IMR-90 (cell line): Measurements from ENCODE around the gene PRORP. TPM values are rescaled to one million over a fixed set of nuclear protein-coding genes. Genes with fewer than 3 reads are reported as not detected.
A peak's percentile ranks its signal among the peaks of the same experiment; 100 is the strongest.

Experiments
- ATAC-seq: fragments of 200-7000 bp; cut with Tn5 transposase; 2 replicates; pipeline ENCODE4 v1.9.1; 2020; ENCODE audit warnings: low read depth, mild to moderate bottlenecking, moderate library complexity
- BruUV-seq: library from RNA; stranded (reverse); fragments of 400-500 nt; replicated peaks from 2 replicates; lab custom pipeline; 2021; lab: Mats Ljungman, UMichigan
- CTCF ChIA-PET: fragments of 300-600 bp; formaldehyde crosslinking; extraction: SDS; loops from one replicate; lab custom pipeline; 2021; ENCODE audit warnings: antibody characterized with exemption; lab: Yijun Ruan, JAX
- POLR2A ChIA-PET: fragments of 300-600 bp; sonication (Branson Sonifier 250); formaldehyde crosslinking; loops from one replicate; lab custom pipeline; 2022; ENCODE audit warnings: antibody characterized with exemption; ENCODE audit not compliant: unreplicated experiment; lab: Charles Lee
- DNase-seq: peaks from one replicate; pipeline ENCODE4 v3.0.0; 2013
- H2AFZ ChIP-seq: replicated peaks from 2 replicates; pipeline ENCODE3; 2013; ENCODE audit warnings: low read length, mild to moderate bottlenecking; ENCODE audit not compliant: poor library complexity
- H2AK5ac ChIP-seq: 2 replicates; pipeline ENCODE4 v1.6.1; 2013; ENCODE audit warnings: low read depth, low read length, inconsistent platforms
- H2AK9ac ChIP-seq: replicated peaks from 2 replicates; pipeline ENCODE3; 2013; ENCODE audit warnings: mild to moderate bottlenecking, low read depth, low read length, moderate library complexity; ENCODE audit not compliant: poor library complexity
- H2BK120ac ChIP-seq: 2 replicates; pipeline ENCODE4 v1.6.1; 2013; ENCODE audit warnings: low read depth, low read length, inconsistent platforms
- H2BK15ac ChIP-seq: 3 replicates; pipeline ENCODE4 v1.6.1; 2013; ENCODE audit warnings: low read depth, low read length, inconsistent platforms
- H2BK20ac ChIP-seq: 2 replicates; pipeline ENCODE4 v1.6.1; 2013; ENCODE audit warnings: low read depth, mild to moderate bottlenecking, inconsistent platforms, low read length, moderate library complexity
- H2BK5ac ChIP-seq: 2 replicates; pipeline ENCODE4 v1.6.1; 2013; ENCODE audit warnings: mild to moderate bottlenecking, low read depth, low read length, inconsistent platforms; ENCODE audit not compliant: poor library complexity, severe bottlenecking
- H3K14ac ChIP-seq: replicated peaks from 2 replicates; pipeline ENCODE4 v1.6.1; 2013; ENCODE audit warnings: low read depth, low read length, inconsistent platforms
- H3K18ac ChIP-seq: 2 replicates; pipeline ENCODE4 v1.6.1; 2013; ENCODE audit warnings: low read depth, low read length, control low read depth
- H3K23ac ChIP-seq: 2 replicates; pipeline ENCODE4 v1.6.1; 2013; ENCODE audit warnings: low read depth, low read length, inconsistent platforms
- H3K27ac ChIP-seq: 2 replicates; pipeline ENCODE4 v1.5.1; 2013; ENCODE audit warnings: mild to moderate bottlenecking, control low read depth, low read length; ENCODE audit not compliant: insufficient read depth
- H3K27me3 ChIP-seq: 2 replicates; pipeline ENCODE4 v1.6.1; 2013; ENCODE audit warnings: low read length; ENCODE audit not compliant: control insufficient read depth, insufficient read depth
- H3K36me3 ChIP-seq: 2 replicates; pipeline ENCODE4 v1.6.1; 2013; ENCODE audit warnings: low read length, mixed read lengths; ENCODE audit not compliant: control insufficient read depth, insufficient read depth
- H3K4ac ChIP-seq: 2 replicates; pipeline ENCODE4 v1.6.1; 2013; ENCODE audit warnings: low read depth, low read length, inconsistent platforms
- H3K4me1 ChIP-seq: 2 replicates; pipeline ENCODE4 v1.6.1; 2013; ENCODE audit warnings: low read length, mixed read lengths; ENCODE audit not compliant: control insufficient read depth, insufficient read depth
- H3K4me2 ChIP-seq: 2 replicates; pipeline ENCODE4 v1.6.1; 2013; ENCODE audit warnings: low read depth, mild to moderate bottlenecking, control low read depth, low read length, moderate library complexity
- H3K4me3 ChIP-seq: 2 replicates; pipeline ENCODE4 v1.5.1; 2013; ENCODE audit warnings: low read depth, mild to moderate bottlenecking, control low read depth, low read length, moderate library complexity; ENCODE audit not compliant: insufficient read depth
- H3K56ac ChIP-seq: 2 replicates; pipeline ENCODE4 v1.6.1; 2013; ENCODE audit warnings: low read length, inconsistent platforms; ENCODE audit not compliant: insufficient read depth; ENCODE audit errors: extremely low read depth
- H3K79me1 ChIP-seq, 2 experiments: 2 replicates each; pipeline ENCODE4 v1.6.1; 2013; ENCODE audit warnings: low read length in 2 of 2, inconsistent platforms in 1 of 2, low read depth in 1 of 2
- H3K9ac ChIP-seq: 2 replicates; pipeline ENCODE4 v1.6.1; 2013; ENCODE audit warnings: low read depth, low read length, control low read depth
- H3K9me1 ChIP-seq: 2 replicates; pipeline ENCODE4 v1.6.1; 2013; ENCODE audit warnings: low read length, inconsistent platforms; ENCODE audit not compliant: insufficient read depth
- H3K9me3 ChIP-seq: 2 replicates; pipeline ENCODE4 v1.6.1; 2013; ENCODE audit warnings: low read length; ENCODE audit not compliant: control insufficient read depth, insufficient read depth
- H4K20me1 ChIP-seq: 2 replicates; pipeline ENCODE4 v1.6.1; 2013; ENCODE audit warnings: low read length, inconsistent platforms; ENCODE audit not compliant: insufficient read depth
- H4K5ac ChIP-seq: 2 replicates; pipeline ENCODE4 v1.6.1; 2013; ENCODE audit warnings: mild to moderate bottlenecking, low read depth, low read length, control low read depth
- H4K8ac ChIP-seq, 2 experiments: 2 replicates each; pipeline ENCODE4 v1.6.1; 2013; ENCODE audit warnings: low read depth in 2 of 2, low read length in 2 of 2, control low read depth in 1 of 2, inconsistent platforms in 1 of 2
- H4K91ac ChIP-seq: 2 replicates; pipeline ENCODE4 v1.6.1; 2013; ENCODE audit warnings: low read depth, low read length, inconsistent platforms; ENCODE audit not compliant: insufficient read depth
- FOS ChIP-seq: fragments of 150-350 bp; IDR thresholded peaks from 2 replicates; pipeline ENCODE4 v1.6.1; 2016; ENCODE audit warnings: low read depth, low read length
- MAFK ChIP-seq: IDR thresholded peaks from 2 replicates; pipeline ENCODE4 v1.6.1; 2012; ENCODE audit warnings: low read depth, low read length, improper control_type of control experiment
- MXI1 ChIP-seq: IDR thresholded peaks from 2 replicates; pipeline ENCODE4 v1.6.1; 2012; ENCODE audit warnings: low read depth, mild to moderate bottlenecking, low read length, moderate library complexity, borderline replicate concordance
- NFE2L2 ChIP-seq: fragments of 150-350 bp; IDR thresholded peaks from 2 replicates; pipeline ENCODE4 v1.6.1; 2016; ENCODE audit warnings: low read depth, mild to moderate bottlenecking, low read length
- RAD21 ChIP-seq: IDR thresholded peaks from 2 replicates; pipeline ENCODE4 v1.6.1; 2012; ENCODE audit warnings: low read length, improper control_type of control experiment
- RCOR1 ChIP-seq: IDR thresholded peaks from 2 replicates; pipeline ENCODE4 v1.6.1; 2012; ENCODE audit warnings: mild to moderate bottlenecking, low read length, improper control_type of control experiment; ENCODE audit not compliant: insufficient replicate concordance
- WGBS, 2 experiments: methylation state at CpG; one replicate each; pipeline versions ENCODE4 v1.1.5 to v1.1.7; 2013; ENCODE audit warnings: missing lambda C conversion rate in 2 of 2; ENCODE audit not compliant: insufficient read length in 1 of 2; ENCODE audit errors: extremely low coverage in 2 of 2; 5-methylcytosine and 5-hydroxymethylcytosine counted together
- dilution Hi-C: fragments of 300-500 bp; cut with HindIII; formaldehyde crosslinking; loops from one replicate; pipeline ENCODE4 v1.14.3; 2018; ENCODE audit warnings: low sequenced_read_pairs; ENCODE audit not compliant: unreplicated experiment
- in situ Hi-C: fragments of 300-500 bp; cut with MboI; formaldehyde crosslinking; loops from 3 replicates; pipeline ENCODE4 v1.14.3; 2019; ENCODE audit warnings: low sequenced_read_pairs, inconsistent platforms, mixed read lengths
- intact Hi-C: fragments of 100-400 bp; cut with micrococcal nuclease; formaldehyde crosslinking; loops from 2 replicates; pipeline ENCODE4 v1.10.0; 2022
- polyA plus RNA-seq, 3 experiments: library from polyadenylated mRNA; depleted of rRNA; stranded (reverse); fragments of >200 nt; gene quantifications; 2 replicates each; pipeline ENCODE4 v1.2.3, GENCODE V29; 2012; ENCODE audit warnings: low replicate concordance in 1 of 3
- total RNA-seq: library from RNA; depleted of rRNA; stranded (reverse); fragments of >200 nt; gene quantifications from 2 replicates; pipeline ENCODE4 v1.2.3, GENCODE V29; 2012
- TF ChIP-seq, protein P1 (sequence below): fragments of 150-350 bp; IDR thresholded peaks from 2 replicates; pipeline ENCODE4 v1.6.1; 2016; ENCODE audit warnings: low read depth, mild to moderate bottlenecking, low read length, moderate library complexity, borderline replicate concordance
- TF ChIP-seq, protein P2 (sequence below): fragments of 150-350 bp; IDR thresholded peaks from 2 replicates; pipeline ENCODE4 v1.6.1; 2017; ENCODE audit warnings: mild to moderate bottlenecking, antibody characterized with exemption, low read length, low read depth

Gene PRORP
- total and polyA plus RNA-seq, 2 of the 4 experiments (the other 2 are of a cell fraction): 18.0 to 50.5 TPM

GRCh38 chr14:35112641-35113040 lies 9.7 kb upstream of the PRORP start:
- ChIA-PET POLR2A (no interaction called here), CTCF (no interaction called here)
- Histone ChIP-seq H2BK120ac (no peak overlapping the region), H3K9me1 (peaks cover 15% of the 10 kb centered on the region), H4K91ac (no peak overlapping the region), H3K36me3 (peaks cover 35% of the 10 kb centered on the region), H3K23ac (no peak overlapping the region), H3K4me2 (no peak overlapping the region), H4K8ac (peak overlapping the region in 1 of 2 experiments; percentile 80; a peak in 1 of 4 replicates), H3K4ac (no peak overlapping the region), H4K20me1 (no peaks in the 10 kb centered on the region; the same call in 1 of the 2 replicates), H3K9me3 (peaks cover 5% of the 10 kb centered on the region), H4K5ac (no peak overlapping the region), H3K4me1 (peaks cover 14% of the 10 kb centered on the region), H2AK5ac (no peak overlapping the region; the same call in 1 of the 2 replicates), H3K27ac (no peak overlapping the region), H3K18ac (no peak overlapping the region; the same call in 1 of the 2 replicates), H3K4me3 (no peak overlapping the region), H3K56ac (no peak overlapping the region), H2BK5ac (no peak overlapping the region), H2BK20ac (no peak overlapping the region), H2AK9ac (no peak overlapping the region), H2BK15ac (0 out of 3 replicates have a peak overlapping the region, but pooled peaks have one; percentile 66), H2AFZ (no peak overlapping the region), H3K9ac (no peak overlapping the region), H3K27me3 (no peaks in the 10 kb centered on the region), H3K14ac (no peak overlapping the region), H3K79me1 (peaks cover 43 to 50% of the 10 kb centered on the region in 2 experiments)
- TF ChIP-seq NFE2L2: no peak
- TF ChIP-seq RAD21: no peak
- TF ChIP-seq, protein P1, sequence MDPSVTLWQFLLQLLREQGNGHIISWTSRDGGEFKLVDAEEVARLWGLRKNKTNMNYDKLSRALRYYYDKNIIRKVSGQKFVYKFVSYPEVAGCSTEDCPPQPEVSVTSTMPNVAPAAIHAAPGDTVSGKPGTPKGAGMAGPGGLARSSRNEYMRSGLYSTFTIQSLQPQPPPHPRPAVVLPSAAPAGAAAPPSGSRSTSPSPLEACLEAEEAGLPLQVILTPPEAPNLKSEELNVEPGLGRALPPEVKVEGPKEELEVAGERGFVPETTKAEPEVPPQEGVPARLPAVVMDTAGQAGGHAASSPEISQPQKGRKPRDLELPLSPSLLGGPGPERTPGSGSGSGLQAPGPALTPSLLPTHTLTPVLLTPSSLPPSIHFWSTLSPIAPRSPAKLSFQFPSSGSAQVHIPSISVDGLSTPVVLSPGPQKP: no peak
- TF ChIP-seq MXI1: no peak
- no peak for TF ChIP-seq RCOR1
- no peak for TF ChIP-seq MAFK
- TF ChIP-seq, protein P2, sequence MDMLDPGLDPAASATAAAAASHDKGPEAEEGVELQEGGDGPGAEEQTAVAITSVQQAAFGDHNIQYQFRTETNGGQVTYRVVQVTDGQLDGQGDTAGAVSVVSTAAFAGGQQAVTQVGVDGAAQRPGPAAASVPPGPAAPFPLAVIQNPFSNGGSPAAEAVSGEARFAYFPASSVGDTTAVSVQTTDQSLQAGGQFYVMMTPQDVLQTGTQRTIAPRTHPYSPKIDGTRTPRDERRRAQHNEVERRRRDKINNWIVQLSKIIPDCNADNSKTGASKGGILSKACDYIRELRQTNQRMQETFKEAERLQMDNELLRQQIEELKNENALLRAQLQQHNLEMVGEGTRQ: no peak
- no peak for TF ChIP-seq FOS
- ATAC-seq (no peak), DNase-seq (no peak)
- 100% methylated on average over 1 of the region's 2 CpGs; no CpG with 5 or more reads in 1 of the 2 experiments for WGBS, 2 experiments
- intact Hi-C loops (no loop called here), in situ Hi-C loops (no loop called here), dilution Hi-C loops (no loop called here)
- BruUV-seq: no TSS peak
